ENCODE data around the gene FAM43B. TPM values are rescaled to one million over a fixed set of nuclear protein-coding genes. Genes with fewer than 3 reads are reported as not detected.

FAM43B gene
- total and polyA plus RNA-seq, 4 experiments from 2014 or later = not detected

DNA sequence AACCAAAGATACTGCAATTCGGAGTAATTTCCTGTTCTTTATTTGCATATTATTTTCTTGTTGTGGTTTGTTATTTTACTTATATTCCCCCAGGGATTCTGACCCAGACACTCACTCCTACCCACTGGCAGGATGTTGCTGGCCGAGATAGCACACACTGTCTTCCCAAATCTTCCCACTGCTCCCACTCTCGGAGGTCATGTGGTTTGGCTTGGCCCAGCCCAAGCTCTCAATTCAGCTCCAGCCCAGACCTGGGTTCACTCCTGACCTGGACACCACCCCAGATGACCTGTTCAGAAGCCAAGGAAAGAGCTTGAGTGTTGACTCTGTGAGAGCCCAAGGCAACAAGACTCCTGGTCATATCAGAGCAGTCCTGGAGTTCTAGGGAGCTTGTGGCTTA lies 1.2 kb upstream of the FAM43B start:
- Histone ChIP-seq H3K27ac (ENCODE audit: low read depth, low read length) (no peak overlapping the region), H3K4me3 (ENCODE audit: low read length in 2 of 2) (no peak overlapping the region), H3K27me3 (ENCODE audit: insufficient read depth, low read length) (peaks cover 11% of the 10 kb centered on the region), H3K4me1 (ENCODE audit: insufficient read depth, low read length) (no peaks in the 10 kb centered on the region), H3K9me3 (ENCODE audit: control insufficient read depth in 1 of 2, low read length in 2 of 2) (no peaks in the 10 kb centered on the region), H3K36me3 (ENCODE audit: insufficient read depth, low read length) (no peaks in the 10 kb centered on the region)
- peaks cover 0 to 2% (median 0%) of the 10 kb centered on the region in 8 donors for H3K9me3 Mint-ChIP-seq
- H3K4me1 Mint-ChIP-seq = peaks cover 0 to 2% (median 0%) of the 10 kb centered on the region in 4 donors
- ChIA-PET POLR2A (ENCODE audit: partially characterized antibody) (no interaction called here), CTCF (ENCODE audit: partially characterized antibody) (interaction anchor here (1.5 kb wide), 1 partner anchor 28 kb away, joined by 3 read pairs; no protein-coding TSS in a partner anchor)
- no peak for DNase-seq
- peaks cover 24 to 32% of the 10 kb centered on the region in 2 donors for H3K27me3 Mint-ChIP-seq
- intact Hi-C loops (cut with micrococcal nuclease) = no loop called here
- H3K36me3 Mint-ChIP-seq = peaks cover 0 to 3% of the 10 kb centered on the region in 2 donors
- H3K4me3 Mint-ChIP-seq = no peak overlapping the region
- H3K27ac Mint-ChIP-seq = no peak overlapping the region

DNA sequence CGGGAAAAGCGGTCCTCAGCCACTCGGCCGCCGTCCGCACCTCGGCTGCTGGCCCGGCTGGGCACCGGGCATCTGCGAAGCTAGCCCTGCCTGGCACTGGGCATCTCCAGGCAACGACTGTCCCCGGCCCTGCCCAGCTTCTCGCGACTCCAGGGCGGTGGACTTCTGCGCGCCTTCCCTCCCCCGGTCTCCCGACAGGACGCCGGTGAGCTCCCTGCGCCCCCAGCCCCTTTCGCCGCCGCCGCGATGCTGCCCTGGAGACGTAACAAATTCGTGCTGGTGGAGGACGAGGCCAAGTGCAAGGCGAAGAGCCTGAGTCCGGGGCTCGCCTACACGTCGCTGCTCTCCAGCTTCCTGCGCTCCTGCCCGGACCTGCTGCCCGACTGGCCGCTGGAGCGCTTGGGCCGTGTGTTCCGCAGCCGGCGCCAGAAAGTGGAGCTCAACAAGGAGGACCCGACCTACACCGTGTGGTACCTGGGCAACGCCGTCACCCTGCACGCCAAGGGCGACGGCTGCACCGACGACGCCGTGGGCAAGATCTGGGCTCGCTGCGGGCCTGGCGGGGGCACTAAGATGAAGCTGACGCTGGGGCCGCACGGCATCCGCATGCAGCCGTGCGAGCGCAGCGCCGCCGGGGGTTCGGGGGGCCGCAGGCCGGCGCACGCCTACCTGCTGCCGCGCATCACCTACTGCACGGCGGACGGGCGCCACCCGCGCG lies 514 bp downstream of the FAM43B start:
- Mint-ChIP-seq H3K27ac (no peak overlapping the region), H3K27me3 (peaks cover 18 to 26% of the 10 kb centered on the region in 2 donors), H3K4me1 (peaks cover 0 to 2% (median 0%) of the 10 kb centered on the region in 4 donors), H3K36me3 (peaks cover 0 to 3% of the 10 kb centered on the region in 2 donors), H3K4me3 (no peak overlapping the region), H3K9me3 (peaks cover 0 to 2% (median 0%) of the 10 kb centered on the region in 8 donors)
- Histone ChIP-seq H3K27ac (ENCODE audit: low read depth, low read length) (no peak overlapping the region), H3K4me1 (ENCODE audit: insufficient read depth, low read length) (no peaks in the 10 kb centered on the region), H3K9me3 (ENCODE audit: control insufficient read depth in 1 of 2, low read length in 2 of 2) (no peaks in the 10 kb centered on the region), H3K4me3 (ENCODE audit: low read length in 2 of 2) (no peak overlapping the region), H3K36me3 (ENCODE audit: insufficient read depth, low read length) (no peaks in the 10 kb centered on the region), H3K27me3 (ENCODE audit: insufficient read depth, low read length) (peaks cover 11% of the 10 kb centered on the region)
- POLR2A ChIA-PET (ENCODE audit: partially characterized antibody) = no interaction called here
- intact Hi-C loops (cut with micrococcal nuclease) = no loop called here
- CTCF ChIA-PET (ENCODE audit: partially characterized antibody) = no interaction called here
- DNase-seq = no peak

GRCh38 chr1:20555025-20555757 lies 2.8 kb downstream of the FAM43B start:
- H3K4me3 ChIP-seq (ENCODE audit: low read length in 2 of 2) = no peak overlapping the region
- no peaks in the 10 kb centered on the region for H3K36me3 ChIP-seq (ENCODE audit: insufficient read depth, low read length)
- H3K36me3 Mint-ChIP-seq = peaks cover 0 to 3% of the 10 kb centered on the region in 2 donors
- H3K9me3 ChIP-seq (ENCODE audit: control insufficient read depth in 1 of 2, low read length in 2 of 2) = no peaks in the 10 kb centered on the region
- no peak overlapping the region for H3K27ac Mint-ChIP-seq
- ChIA-PET CTCF (ENCODE audit: partially characterized antibody) (no interaction called here), POLR2A (ENCODE audit: partially characterized antibody) (no interaction called here)
- peaks cover 0 to 2% (median 0%) of the 10 kb centered on the region in 8 donors for H3K9me3 Mint-ChIP-seq
- H3K27ac ChIP-seq (ENCODE audit: low read depth, low read length) = no peak overlapping the region
- no peaks in the 10 kb centered on the region for H3K4me1 ChIP-seq (ENCODE audit: insufficient read depth, low read length)
- H3K27me3 ChIP-seq (ENCODE audit: insufficient read depth, low read length) = peaks cover 11% of the 10 kb centered on the region
- H3K27me3 Mint-ChIP-seq = peaks cover 16 to 29% of the 10 kb centered on the region in 2 donors
- peaks cover 0 to 2% (median 0%) of the 10 kb centered on the region in 4 donors for H3K4me1 Mint-ChIP-seq
- H3K4me3 Mint-ChIP-seq = no peak overlapping the region
- no peak for DNase-seq
- intact Hi-C loops (cut with micrococcal nuclease) = no loop called here

- Mint-ChIP-seq H3K4me1 (peaks cover 0 to 2% (median 0%) of the 10 kb centered on the region in 4 donors), H3K27me3 (peaks cover 17 to 30% of the 10 kb centered on the region in 2 donors), H3K36me3 (peaks cover 0 to 3% of the 10 kb centered on the region in 2 donors), H3K9me3 (peaks cover 0 to 2% (median 0%) of the 10 kb centered on the region in 8 donors), H3K27ac (no peak overlapping the region), H3K4me3 (no peak overlapping the region)
- Histone ChIP-seq H3K27me3 (ENCODE audit: insufficient read depth, low read length) (peaks cover 11% of the 10 kb centered on the region), H3K9me3 (ENCODE audit: control insufficient read depth in 1 of 2, low read length in 2 of 2) (no peaks in the 10 kb centered on the region), H3K4me1 (ENCODE audit: insufficient read depth, low read length) (no peaks in the 10 kb centered on the region), H3K27ac (ENCODE audit: low read depth, low read length) (no peak overlapping the region), H3K4me3 (ENCODE audit: low read length in 2 of 2) (no peak overlapping the region), H3K36me3 (ENCODE audit: insufficient read depth, low read length) (no peaks in the 10 kb centered on the region)
- intact Hi-C loops (cut with micrococcal nuclease) = no loop called here
- ChIA-PET CTCF (ENCODE audit: partially characterized antibody) (no interaction called here), POLR2A (ENCODE audit: partially characterized antibody) (no interaction called here)
- no peak for DNase-seq
Measured at GRCh38 chr1:20555758-20556120, 3.4 kb downstream of the FAM43B start.

- Mint-ChIP-seq H3K27me3 (peaks cover 11 to 30% of the 10 kb centered on the region in 2 donors), H3K36me3 (no peaks in the 10 kb centered on the region), H3K9me3 (no peaks in the 10 kb centered on the region), H3K4me3 (no peak overlapping the region), H3K27ac (no peak overlapping the region), H3K4me1 (peaks cover 0 to 2% (median 0%) of the 10 kb centered on the region in 4 donors)
- CTCF ChIA-PET (ENCODE audit: partially characterized antibody) = no interaction called here
- H3K4me1 ChIP-seq (ENCODE audit: insufficient read depth, low read length) = no peaks in the 10 kb centered on the region
- peaks cover 10% of the 10 kb centered on the region for H3K27me3 ChIP-seq (ENCODE audit: insufficient read depth, low read length)
- no peaks in the 10 kb centered on the region for H3K36me3 ChIP-seq (ENCODE audit: insufficient read depth, low read length)
- no peak overlapping the region for H3K27ac ChIP-seq (ENCODE audit: low read depth, low read length)
- POLR2A ChIA-PET (ENCODE audit: partially characterized antibody) = no interaction called here
- no peaks in the 10 kb centered on the region for H3K9me3 ChIP-seq (ENCODE audit: control insufficient read depth in 1 of 2, low read length in 2 of 2)
- intact Hi-C loops (cut with micrococcal nuclease) = no loop called here
- DNase-seq = no peak
- no peak overlapping the region for H3K4me3 ChIP-seq (ENCODE audit: low read length in 2 of 2)
Measured at GRCh38 chr1:20558191-20558590, 5.8 kb downstream of the FAM43B start.

GRCh38 chr1:20560966-20561365 lies 8.6 kb downstream of the FAM43B start:
- intact Hi-C loops (cut with micrococcal nuclease) = no loop called here
- Mint-ChIP-seq H3K27ac (no peak overlapping the region), H3K9me3 (no peaks in the 10 kb centered on the region), H3K4me1 (no peaks in the 10 kb centered on the region), H3K36me3 (no peaks in the 10 kb centered on the region), H3K4me3 (no peak overlapping the region), H3K27me3 (peaks cover 15 to 16% of the 10 kb centered on the region in 2 donors)
- CTCF ChIA-PET (ENCODE audit: partially characterized antibody) = no interaction called here
- DNase-seq = no peak
- POLR2A ChIA-PET (ENCODE audit: partially characterized antibody) = no interaction called here
- H3K27me3 ChIP-seq (ENCODE audit: insufficient read depth, low read length) = peaks cover 5% of the 10 kb centered on the region
- H3K9me3 ChIP-seq (ENCODE audit: control insufficient read depth in 1 of 2, low read length in 2 of 2) = no peaks in the 10 kb centered on the region
- no peak overlapping the region for H3K27ac ChIP-seq (ENCODE audit: low read depth, low read length)
- H3K4me1 ChIP-seq (ENCODE audit: insufficient read depth, low read length) = no peaks in the 10 kb centered on the region
- H3K4me3 ChIP-seq (ENCODE audit: low read length in 2 of 2) = no peak overlapping the region
- H3K36me3 ChIP-seq (ENCODE audit: insufficient read depth, low read length) = no peaks in the 10 kb centered on the region

GRCh38 chr1:20565234-20565633 lies 12.9 kb downstream of the FAM43B start:
- intact Hi-C loops (cut with micrococcal nuclease) = no loop called here
- no peaks in the 10 kb centered on the region for H3K4me1 ChIP-seq (ENCODE audit: insufficient read depth, low read length)
- H3K36me3 Mint-ChIP-seq = no peaks in the 10 kb centered on the region
- no peak overlapping the region for H3K27ac ChIP-seq (ENCODE audit: low read depth, low read length)
- peak overlapping the region in 1 of 7 donors; percentile 2 for H3K27ac Mint-ChIP-seq
- H3K36me3 ChIP-seq (ENCODE audit: insufficient read depth, low read length) = no peaks in the 10 kb centered on the region
- H3K4me3 Mint-ChIP-seq = no peak overlapping the region
- peaks cover 5% of the 10 kb centered on the region for H3K27me3 ChIP-seq (ENCODE audit: insufficient read depth, low read length)
- no peaks in the 10 kb centered on the region for H3K9me3 ChIP-seq (ENCODE audit: control insufficient read depth in 1 of 2, low read length in 2 of 2)
- no peak for DNase-seq
- no peak overlapping the region for H3K4me3 ChIP-seq (ENCODE audit: low read length in 2 of 2)
- ChIA-PET POLR2A (ENCODE audit: partially characterized antibody) (no interaction called here), CTCF (ENCODE audit: partially characterized antibody) (interaction anchor here (1.6 kb wide), 1 partner anchor 8 kb away, joined by 4 read pairs; no protein-coding TSS in a partner anchor)
- H3K27me3 Mint-ChIP-seq = peaks cover 21 to 24% of the 10 kb centered on the region in 2 donors
- H3K9me3 Mint-ChIP-seq = peaks cover 0 to 2% (median 0%) of the 10 kb centered on the region in 8 donors
- no peaks in the 10 kb centered on the region for H3K4me1 Mint-ChIP-seq
